Neural progenitor cell (in vitro differentiated cells): ENCODE results near the gene GTF3C1. TPM values are rescaled to one million over a fixed set of nuclear protein-coding genes. Genes with fewer than 3 reads are reported as not detected.

Experiments
- DNase-seq: peaks from one replicate; pipeline ENCODE4 v3.0.0-alpha.2; 2016; ENCODE audit warnings: low spot score
- H2AFZ ChIP-seq: fragments of 200-600 bp; sonication (generic); replicated peaks from 2 replicates; pipeline ENCODE4 v1.6.1; 2016; ENCODE audit warnings: antibody characterized with exemption
- H3F3A ChIP-seq: fragments of 200-600 bp; sonication (generic); 2 replicates; pipeline ENCODE4 v1.6.1; 2016; ENCODE audit warnings: antibody characterized with exemption, low read depth
- H3K27ac ChIP-seq: fragments of 200-600 bp; sonication (generic); 2 replicates; pipeline ENCODE4 v1.5.1; 2016; ENCODE audit warnings: mild to moderate bottlenecking
- H3K27me3 ChIP-seq: fragments of 200-600 bp; sonication (generic); 2 replicates; pipeline ENCODE4 v1.6.1; 2016; ENCODE audit warnings: mild to moderate bottlenecking, moderate library complexity
- H3K36me3 ChIP-seq: fragments of 200-600 bp; sonication (generic); 2 replicates; pipeline ENCODE4 v1.5.1; 2016
- H3K4me1 ChIP-seq: fragments of 200-600 bp; sonication (generic); 2 replicates; pipeline ENCODE4 v1.6.1; 2016; ENCODE audit warnings: mixed run types
- H3K4me2 ChIP-seq: fragments of 200-600 bp; sonication (generic); 2 replicates; pipeline ENCODE4 v1.6.1; 2016
- H3K4me3 ChIP-seq: fragments of 200-600 bp; sonication (generic); 2 replicates; pipeline ENCODE4 v1.5.1; 2016
- H3K79me2 ChIP-seq: fragments of 200-600 bp; sonication (generic); 2 replicates; pipeline ENCODE4 v1.6.1; 2016; ENCODE audit warnings: low read depth
- H3K9ac ChIP-seq: fragments of 200-600 bp; sonication (generic); 2 replicates; pipeline ENCODE4 v1.6.1; 2016
- H3K9me3 ChIP-seq: fragments of 200-600 bp; sonication (generic); 2 replicates; pipeline ENCODE4 v1.5.1; 2016; ENCODE audit warnings: low read depth
- H4K20me1 ChIP-seq: fragments of 200-600 bp; sonication (generic); 2 replicates; pipeline ENCODE4 v1.6.1; 2016; ENCODE audit warnings: low read depth
- H3K27ac Mint-ChIP-seq: 3 replicates; pipeline ENCODE4 v1.8.0; 2021; ENCODE audit warnings: mixed read lengths
- H3K27me3 Mint-ChIP-seq: 2 replicates; pipeline ENCODE4 v1.8.0; 2022; ENCODE audit warnings: low read depth, mild to moderate bottlenecking, inconsistent platforms, moderate library complexity, mixed read lengths; ENCODE audit not compliant: insufficient read depth
- H3K36me3 Mint-ChIP-seq: 3 replicates; pipeline ENCODE4 v1.8.0; 2021; ENCODE audit warnings: mixed read lengths
- H3K4me1 Mint-ChIP-seq: 3 replicates; pipeline ENCODE4 v1.8.0; 2021; ENCODE audit warnings: mixed read lengths
- H3K4me3 Mint-ChIP-seq: 3 replicates; pipeline ENCODE4 v1.8.0; 2021; ENCODE audit warnings: mild to moderate bottlenecking, moderate library complexity, mixed read lengths
- H3K9me3 Mint-ChIP-seq: 3 replicates; pipeline ENCODE4 v1.8.0; 2020; ENCODE audit warnings: mixed read lengths
- EZH2 ChIP-seq: fragments of 200-600 bp; sonication (generic); IDR thresholded peaks from 2 replicates; pipeline ENCODE4 v1.6.1; 2017; ENCODE audit warnings: antibody characterized with exemption, mild to moderate bottlenecking, moderate library complexity
- EZH2phosphoT487 ChIP-seq: fragments of 200-600 bp; sonication (generic); IDR thresholded peaks from 2 replicates; pipeline ENCODE4 v1.6.1; 2017; ENCODE audit warnings: antibody characterized with exemption
- total RNA-seq: library from RNA; depleted of rRNA; stranded (reverse); fragments of >200 nt; gene quantifications from 2 replicates; pipeline ENCODE4 v1.2.3, GENCODE V29; 2015; ENCODE audit warnings: low replicate concordance
- TF ChIP-seq, protein P1 (sequence below): fragments of 200-600 bp; sonication (generic); IDR thresholded peaks from 2 replicates; pipeline ENCODE4 v1.5.1; 2017; ENCODE audit warnings: antibody characterized with exemption, mild to moderate bottlenecking

GTF3C1 gene
- total RNA-seq, 1 donor from 2014 or later: 60.9 TPM

- no peaks in the 10 kb centered on the region for H3K4me1 ChIP-seq
- no peak overlapping the region for H3K27ac ChIP-seq
- Mint-ChIP-seq H3K9me3 (peaks cover 8% of the 10 kb centered on the region), H3K4me3 (no peak overlapping the region), H3K27ac (no peak overlapping the region), H3K4me1 (peaks cover 7% of the 10 kb centered on the region), H3K36me3 (peaks cover 2% of the 10 kb centered on the region), H3K27me3 (peaks cover 5% of the 10 kb centered on the region)
- DNase-seq: no peak
- TF ChIP-seq EZH2: no peak
- TF ChIP-seq EZH2phosphoT487: no peak
- TF ChIP-seq, protein P1, sequence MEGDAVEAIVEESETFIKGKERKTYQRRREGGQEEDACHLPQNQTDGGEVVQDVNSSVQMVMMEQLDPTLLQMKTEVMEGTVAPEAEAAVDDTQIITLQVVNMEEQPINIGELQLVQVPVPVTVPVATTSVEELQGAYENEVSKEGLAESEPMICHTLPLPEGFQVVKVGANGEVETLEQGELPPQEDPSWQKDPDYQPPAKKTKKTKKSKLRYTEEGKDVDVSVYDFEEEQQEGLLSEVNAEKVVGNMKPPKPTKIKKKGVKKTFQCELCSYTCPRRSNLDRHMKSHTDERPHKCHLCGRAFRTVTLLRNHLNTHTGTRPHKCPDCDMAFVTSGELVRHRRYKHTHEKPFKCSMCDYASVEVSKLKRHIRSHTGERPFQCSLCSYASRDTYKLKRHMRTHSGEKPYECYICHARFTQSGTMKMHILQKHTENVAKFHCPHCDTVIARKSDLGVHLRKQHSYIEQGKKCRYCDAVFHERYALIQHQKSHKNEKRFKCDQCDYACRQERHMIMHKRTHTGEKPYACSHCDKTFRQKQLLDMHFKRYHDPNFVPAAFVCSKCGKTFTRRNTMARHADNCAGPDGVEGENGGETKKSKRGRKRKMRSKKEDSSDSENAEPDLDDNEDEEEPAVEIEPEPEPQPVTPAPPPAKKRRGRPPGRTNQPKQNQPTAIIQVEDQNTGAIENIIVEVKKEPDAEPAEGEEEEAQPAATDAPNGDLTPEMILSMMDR: no peak
- no peaks in the 10 kb centered on the region for H3K27me3 ChIP-seq
- no peaks in the 10 kb centered on the region for H3K36me3 ChIP-seq
- no peak overlapping the region for H3K4me2 ChIP-seq
- H3F3A ChIP-seq: no peaks in the 10 kb centered on the region
- no peaks in the 10 kb centered on the region for H4K20me1 ChIP-seq
- no peaks in the 10 kb centered on the region for H3K9me3 ChIP-seq
- H2AFZ ChIP-seq: no peak overlapping the region
- no peak overlapping the region for H3K4me3 ChIP-seq
- H3K79me2 ChIP-seq: no peaks in the 10 kb centered on the region
- no peak overlapping the region for H3K9ac ChIP-seq
These were observed 100.9 kb downstream of the GTF3C1 start for GRCh38 chr16:27448532-27449433.

DNA sequence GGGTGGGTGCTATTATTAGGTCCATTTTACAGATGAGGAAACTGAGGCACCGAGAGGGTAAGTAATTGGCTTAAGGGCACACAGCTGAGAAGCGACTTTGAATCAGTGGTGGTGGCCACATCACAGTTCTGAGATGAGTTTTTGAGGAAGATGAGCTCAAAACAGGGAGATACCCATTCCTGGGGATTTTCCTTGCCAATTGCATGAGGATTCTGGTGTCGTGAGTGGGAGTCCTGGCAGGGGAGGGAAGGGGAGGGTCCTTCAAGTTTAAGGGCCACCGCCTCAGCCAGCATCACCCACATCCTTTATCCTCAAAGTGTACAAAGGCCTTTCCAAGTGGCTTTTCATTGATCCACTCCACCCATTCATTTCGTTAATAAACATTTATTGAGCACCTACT is 102.4 kb downstream of the GTF3C1 start:
- Mint-ChIP-seq H3K4me3 (no peak overlapping the region), H3K36me3 (peaks cover 2% of the 10 kb centered on the region), H3K27ac (no peak overlapping the region), H3K9me3 (peaks cover 8% of the 10 kb centered on the region), H3K27me3 (peaks cover 5% of the 10 kb centered on the region), H3K4me1 (peaks cover 7% of the 10 kb centered on the region)
- no peak for DNase-seq
- no peak for TF ChIP-seq EZH2phosphoT487
- TF ChIP-seq, protein P1: no peak
- TF ChIP-seq EZH2: no peak
- no peaks in the 10 kb centered on the region for H3F3A ChIP-seq
- no peaks in the 10 kb centered on the region for H3K36me3 ChIP-seq
- no peaks in the 10 kb centered on the region for H3K9me3 ChIP-seq
- H3K79me2 ChIP-seq: no peaks in the 10 kb centered on the region
- H2AFZ ChIP-seq: no peak overlapping the region
- H3K9ac ChIP-seq: no peak overlapping the region
- no peak overlapping the region for H3K27ac ChIP-seq
- no peaks in the 10 kb centered on the region for H4K20me1 ChIP-seq
- no peak overlapping the region for H3K4me2 ChIP-seq
- no peak overlapping the region for H3K4me3 ChIP-seq
- H3K27me3 ChIP-seq: no peaks in the 10 kb centered on the region
- no peaks in the 10 kb centered on the region for H3K4me1 ChIP-seq

DNA sequence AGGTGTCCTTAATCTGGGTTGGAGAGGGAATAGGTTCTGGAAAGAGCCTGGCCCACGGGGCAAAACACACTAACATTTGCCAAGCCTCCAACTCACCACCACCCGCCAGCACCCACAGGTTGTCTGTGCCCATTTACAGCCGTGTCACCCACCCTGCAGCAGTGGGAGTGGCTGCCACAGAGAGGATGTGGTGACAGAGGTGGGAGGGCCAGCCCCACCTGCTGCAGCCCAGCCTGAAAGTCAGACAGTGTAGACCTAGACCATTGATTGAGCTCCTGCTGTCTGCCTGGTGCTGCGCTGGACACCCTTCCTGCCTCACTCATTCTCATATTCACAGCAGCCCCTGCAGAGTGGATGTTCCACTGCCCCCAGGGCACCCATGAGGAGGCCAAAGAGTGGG is 103.0 kb downstream of the GTF3C1 start:
- H3K27ac ChIP-seq: no peak overlapping the region
- H2AFZ ChIP-seq: no peak overlapping the region
- H3K36me3 Mint-ChIP-seq: peaks cover 2% of the 10 kb centered on the region
- TF ChIP-seq EZH2phosphoT487 (no peak), EZH2 (no peak)
- TF ChIP-seq, protein P1: no peak
- H3K27ac Mint-ChIP-seq: no peak overlapping the region
- H3K4me1 ChIP-seq: no peaks in the 10 kb centered on the region
- no peak overlapping the region for H3K4me3 Mint-ChIP-seq
- H3K27me3 ChIP-seq: no peaks in the 10 kb centered on the region
- no peak overlapping the region for H3K4me3 ChIP-seq
- H3F3A ChIP-seq: no peaks in the 10 kb centered on the region
- H3K79me2 ChIP-seq: no peaks in the 10 kb centered on the region
- no peak overlapping the region for H3K4me2 ChIP-seq
- H3K27me3 Mint-ChIP-seq: peaks cover 7% of the 10 kb centered on the region
- peaks cover 8% of the 10 kb centered on the region for H3K9me3 Mint-ChIP-seq
- no peaks in the 10 kb centered on the region for H3K9me3 ChIP-seq
- H3K9ac ChIP-seq: no peak overlapping the region
- no peaks in the 10 kb centered on the region for H4K20me1 ChIP-seq
- H3K36me3 ChIP-seq: no peaks in the 10 kb centered on the region
- peaks cover 7% of the 10 kb centered on the region for H3K4me1 Mint-ChIP-seq
- no peak for DNase-seq
